ENCODE measurements around the gene MEGF11. TPM values are rescaled to one million over a fixed set of nuclear protein-coding genes. Genes with fewer than 3 reads are reported as not detected.

Gene MEGF11
- total and polyA plus RNA-seq, 4 donors, result 0.16 to 1.5 (median 0.50) TPM

DNA sequence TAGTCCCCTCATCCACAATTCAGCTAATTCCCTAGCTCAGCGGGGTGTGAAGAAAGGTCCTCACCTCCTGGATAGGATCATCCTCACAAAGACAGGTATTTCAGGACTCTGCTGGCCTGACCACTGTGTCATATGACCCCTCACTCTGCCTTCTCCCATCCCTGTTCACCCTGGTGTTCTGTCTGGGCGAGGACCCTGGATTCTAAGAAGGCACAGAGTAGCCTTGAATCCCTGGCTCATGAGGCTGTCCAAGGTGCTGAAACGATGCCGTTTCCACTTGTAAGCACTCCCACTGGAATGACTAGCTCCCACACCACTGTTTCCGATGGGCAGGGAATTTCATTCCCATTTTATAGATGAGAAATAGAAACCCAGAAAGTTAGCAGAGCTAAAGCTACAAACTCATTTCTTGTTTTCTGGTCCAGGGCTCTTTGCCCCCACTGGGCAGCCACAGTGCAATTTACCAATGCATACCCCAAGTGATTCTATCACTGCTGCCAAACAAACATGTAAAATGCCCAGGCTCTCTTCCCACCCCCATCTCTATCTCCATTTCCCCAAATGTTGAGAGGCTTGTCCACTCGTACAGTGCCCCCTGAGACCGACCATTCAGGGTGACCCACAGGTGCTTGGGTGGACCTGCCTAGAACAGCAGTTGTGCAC lies 301.0 kb downstream of the MEGF11 start:
- DNase-seq, result peak; percentile 67 to 86 (median 69)
- peaks cover 0 to 6% (median 0%) of the 10 kb centered on the region in 5 donors for H3K4me1 ChIP-seq (ENCODE audit: control insufficient read depth in 5 of 5, insufficient read depth in 5 of 5, low read length in 5 of 5)
- TF ChIP-seq, protein P1, sequence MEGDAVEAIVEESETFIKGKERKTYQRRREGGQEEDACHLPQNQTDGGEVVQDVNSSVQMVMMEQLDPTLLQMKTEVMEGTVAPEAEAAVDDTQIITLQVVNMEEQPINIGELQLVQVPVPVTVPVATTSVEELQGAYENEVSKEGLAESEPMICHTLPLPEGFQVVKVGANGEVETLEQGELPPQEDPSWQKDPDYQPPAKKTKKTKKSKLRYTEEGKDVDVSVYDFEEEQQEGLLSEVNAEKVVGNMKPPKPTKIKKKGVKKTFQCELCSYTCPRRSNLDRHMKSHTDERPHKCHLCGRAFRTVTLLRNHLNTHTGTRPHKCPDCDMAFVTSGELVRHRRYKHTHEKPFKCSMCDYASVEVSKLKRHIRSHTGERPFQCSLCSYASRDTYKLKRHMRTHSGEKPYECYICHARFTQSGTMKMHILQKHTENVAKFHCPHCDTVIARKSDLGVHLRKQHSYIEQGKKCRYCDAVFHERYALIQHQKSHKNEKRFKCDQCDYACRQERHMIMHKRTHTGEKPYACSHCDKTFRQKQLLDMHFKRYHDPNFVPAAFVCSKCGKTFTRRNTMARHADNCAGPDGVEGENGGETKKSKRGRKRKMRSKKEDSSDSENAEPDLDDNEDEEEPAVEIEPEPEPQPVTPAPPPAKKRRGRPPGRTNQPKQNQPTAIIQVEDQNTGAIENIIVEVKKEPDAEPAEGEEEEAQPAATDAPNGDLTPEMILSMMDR (IDR thresholded peaks at IDR 0.05; ENCODE audit: control extremely low read depth, extremely low read depth), result no peak

DNA sequence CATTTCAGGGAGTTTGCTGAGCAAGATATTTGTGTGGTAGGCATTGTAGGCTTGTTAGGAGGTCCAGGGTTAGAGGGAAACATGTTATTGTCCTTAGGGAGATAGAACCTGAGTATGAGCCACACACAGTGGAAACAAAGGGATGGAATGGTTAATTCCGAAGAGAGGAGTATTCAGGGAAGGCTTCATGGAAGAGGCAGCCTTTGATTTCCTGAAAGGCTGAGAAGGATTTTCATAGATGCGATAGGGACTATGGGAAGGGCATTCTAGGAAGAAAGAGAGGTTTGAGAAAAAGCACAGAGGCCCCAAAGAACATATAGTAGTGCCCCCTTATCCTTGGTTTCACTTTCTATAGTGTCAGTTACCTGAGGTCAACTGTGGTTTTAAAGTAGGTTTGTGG lies 302.5 kb downstream of the MEGF11 start:
- peaks cover 0 to 8% (median 0%) of the 10 kb centered on the region in 5 donors for H3K4me1 ChIP-seq (ENCODE audit: control insufficient read depth in 5 of 5, insufficient read depth in 5 of 5, low read length in 5 of 5)

More for the DNA sequence above, 301.0 kb downstream of the MEGF11 start:
- no peak overlapping the region for H3K4me3 ChIP-seq
- no peak overlapping the region for H3K27ac ChIP-seq (ENCODE audit: low read depth in 1 of 2, low read length in 1 of 2)
- ATAC-seq (ENCODE audit: insufficient read depth, low FRiP score), result no peak
- H3K27me3 ChIP-seq (ENCODE audit: control insufficient read depth in 3 of 3, insufficient read depth in 3 of 3, low read length in 2 of 3), result no peaks in the 10 kb centered on the region
- H3K9me3 ChIP-seq (ENCODE audit: control insufficient read depth in 4 of 4, insufficient read depth in 3 of 4, low read length in 3 of 4), result no peaks in the 10 kb centered on the region
- 51 to 52% methylated on average over 7 of the region's 7 CpGs for WGBS, 2 donors
- H3K36me3 ChIP-seq (ENCODE audit: control insufficient read depth in 4 of 4, insufficient read depth in 4 of 4, low read length in 4 of 4), result no peaks in the 10 kb centered on the region
- no peak overlapping the region for H3K9ac ChIP-seq (ENCODE audit: insufficient read depth in 1 of 2, low read length in 2 of 2)

GRCh38 chr15:65949491-65949890 lies 304.1 kb downstream of the MEGF11 start:
- no peaks in the 10 kb centered on the region for H3K27me3 ChIP-seq (ENCODE audit: control insufficient read depth in 3 of 3, insufficient read depth in 3 of 3, low read length in 2 of 3)
- TF ChIP-seq, protein P1 (IDR thresholded peaks at IDR 0.05; ENCODE audit: control extremely low read depth, extremely low read depth), result no peak
- WGBS, 2 donors, result 73 to 83% methylated on average over 6 of the region's 6 CpGs
- DNase-seq (no peak), ATAC-seq (ENCODE audit: insufficient read depth, low FRiP score) (no peak)
- no peak overlapping the region for H3K4me3 ChIP-seq
- no peak overlapping the region for H3K9ac ChIP-seq (ENCODE audit: insufficient read depth in 1 of 2, low read length in 2 of 2)
- H3K27ac ChIP-seq (ENCODE audit: low read depth in 1 of 2, low read length in 1 of 2), result no peak overlapping the region
- H3K36me3 ChIP-seq (ENCODE audit: control insufficient read depth in 4 of 4, insufficient read depth in 4 of 4, low read length in 4 of 4), result no peaks in the 10 kb centered on the region
- peaks cover 0 to 8% (median 0%) of the 10 kb centered on the region in 5 donors for H3K4me1 ChIP-seq (ENCODE audit: control insufficient read depth in 5 of 5, insufficient read depth in 5 of 5, low read length in 5 of 5)
- H3K9me3 ChIP-seq (ENCODE audit: control insufficient read depth in 4 of 4, insufficient read depth in 3 of 4, low read length in 3 of 4), result no peaks in the 10 kb centered on the region

More for the DNA sequence above, 302.5 kb downstream of the MEGF11 start:
- Histone ChIP-seq H3K9ac (ENCODE audit: insufficient read depth in 1 of 2, low read length in 2 of 2) (no peak overlapping the region), H3K36me3 (ENCODE audit: control insufficient read depth in 4 of 4, insufficient read depth in 4 of 4, low read length in 4 of 4) (no peaks in the 10 kb centered on the region), H3K9me3 (ENCODE audit: control insufficient read depth in 4 of 4, insufficient read depth in 3 of 4, low read length in 3 of 4) (no peaks in the 10 kb centered on the region), H3K27me3 (ENCODE audit: control insufficient read depth in 3 of 3, insufficient read depth in 3 of 3, low read length in 2 of 3) (no peaks in the 10 kb centered on the region), H3K4me3 (no peak overlapping the region), H3K27ac (ENCODE audit: low read depth in 1 of 2, low read length in 1 of 2) (no peak overlapping the region)
- ATAC-seq (ENCODE audit: insufficient read depth, low FRiP score) (no peak), DNase-seq (no peak)
- 88 to 96% methylated on average over 2 of the region's 2 CpGs for WGBS, 2 donors
- TF ChIP-seq, protein P1 (IDR thresholded peaks at IDR 0.05; ENCODE audit: control extremely low read depth, extremely low read depth), result no peak
